Measurements from ENCODE around the gene UCP2.
"Not testable (repeated sequence)": the region's sequence is repeated elsewhere in the genome, so short reads cannot be mapped to it uniquely, and the experiment has no call there.

Gene UCP2

GRCh38 chr11:73991471-73992006 is 8.9 kb upstream of the UCP2 start:
- no peak for DNase-seq (ENCODE audit: low spot score)

GRCh38 chr11:73990730-73991129 is 8.1 kb upstream of the UCP2 start:
- no peak for DNase-seq (ENCODE audit: low spot score)

- no peak for DNase-seq (ENCODE audit: low spot score)
These were observed 6.5 kb upstream of the UCP2 start for GRCh38 chr11:73989156-73989555.

GRCh38 chr11:73988227-73988626 is 5.6 kb upstream of the UCP2 start:
- no peak for DNase-seq (ENCODE audit: low spot score)

GRCh38 chr11:73985661-73986060 is 3.0 kb upstream of the UCP2 start:
- not testable (repeated sequence) for DNase-seq (ENCODE audit: low spot score)

GRCh38 chr11:73983741-73984538 is 1.3 kb upstream of the UCP2 start:
- no peak for DNase-seq (ENCODE audit: low spot score)

- peak; percentile 98 for DNase-seq (ENCODE audit: low spot score)
These were observed 522 bp upstream of the UCP2 start for GRCh38 chr11:73982990-73983740.

GRCh38 chr11:73981051-73981805 is 1.4 kb downstream of the UCP2 start:
- DNase-seq (ENCODE audit: low spot score) = no peak

- peak; percentile 91 for DNase-seq (ENCODE audit: low spot score)
These were observed 2.4 kb downstream of the UCP2 start for GRCh38 chr11:73980001-73980961.

- DNase-seq (ENCODE audit: low spot score) = no peak
These were observed 4.0 kb downstream of the UCP2 start for GRCh38 chr11:73978576-73979086.

GRCh38 chr11:73977856-73978519 is 4.7 kb downstream of the UCP2 start:
- no peak for DNase-seq (ENCODE audit: low spot score)

GRCh38 chr11:73976451-73977151 is 6.0 kb downstream of the UCP2 start:
- no peak for DNase-seq (ENCODE audit: low spot score)

GRCh38 chr11:73975479-73975757 is 7.2 kb downstream of the UCP2 start:
- no peak for DNase-seq (ENCODE audit: low spot score)

- no peak for DNase-seq (ENCODE audit: low spot score)
These were observed 7.8 kb downstream of the UCP2 start for GRCh38 chr11:73974604-73975478.

- no peak for DNase-seq (ENCODE audit: low spot score)
These were observed 9.8 kb downstream of the UCP2 start for GRCh38 chr11:73972620-73973449.

- no peak for DNase-seq (ENCODE audit: low spot score)
These were observed 10.5 kb downstream of the UCP2 start for GRCh38 chr11:73972187-73972586.

GRCh38 chr11:73971175-73971719 is 11.4 kb downstream of the UCP2 start:
- no peak for DNase-seq (ENCODE audit: low spot score)

Data from germinal center (tissue), 1 donor.